ENCODE measurements around the gene PZP.
A peak's percentile ranks its signal among the peaks of the same experiment; 100 is the strongest.

- TF ChIP-seq, protein P1, sequence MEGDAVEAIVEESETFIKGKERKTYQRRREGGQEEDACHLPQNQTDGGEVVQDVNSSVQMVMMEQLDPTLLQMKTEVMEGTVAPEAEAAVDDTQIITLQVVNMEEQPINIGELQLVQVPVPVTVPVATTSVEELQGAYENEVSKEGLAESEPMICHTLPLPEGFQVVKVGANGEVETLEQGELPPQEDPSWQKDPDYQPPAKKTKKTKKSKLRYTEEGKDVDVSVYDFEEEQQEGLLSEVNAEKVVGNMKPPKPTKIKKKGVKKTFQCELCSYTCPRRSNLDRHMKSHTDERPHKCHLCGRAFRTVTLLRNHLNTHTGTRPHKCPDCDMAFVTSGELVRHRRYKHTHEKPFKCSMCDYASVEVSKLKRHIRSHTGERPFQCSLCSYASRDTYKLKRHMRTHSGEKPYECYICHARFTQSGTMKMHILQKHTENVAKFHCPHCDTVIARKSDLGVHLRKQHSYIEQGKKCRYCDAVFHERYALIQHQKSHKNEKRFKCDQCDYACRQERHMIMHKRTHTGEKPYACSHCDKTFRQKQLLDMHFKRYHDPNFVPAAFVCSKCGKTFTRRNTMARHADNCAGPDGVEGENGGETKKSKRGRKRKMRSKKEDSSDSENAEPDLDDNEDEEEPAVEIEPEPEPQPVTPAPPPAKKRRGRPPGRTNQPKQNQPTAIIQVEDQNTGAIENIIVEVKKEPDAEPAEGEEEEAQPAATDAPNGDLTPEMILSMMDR (IDR thresholded peaks at IDR 0.05 in 2 of 3, conservative IDR thresholded peaks at IDR 0.05 in 1 of 3; ENCODE audit: control insufficient read depth in 2 of 3, extremely low read depth in 1 of 3, insufficient read depth in 1 of 3, low read depth in 3 of 3, low read length in 3 of 3) = peak; percentile 24 to 56 (median 51); a peak in 5 of 6 replicates
- TF ChIP-seq GABPA (IDR thresholded peaks at IDR 0.05; ENCODE audit: low read depth) (no peak), ASH2L (IDR thresholded peaks at IDR 0.05; ENCODE audit: borderline replicate concordance, low read depth) (no peak), YY1 (IDR thresholded peaks at IDR 0.05; ENCODE audit: low read depth, low read length) (peak; percentile 58; the same call in 1 of the 2 replicates), SP1 (IDR thresholded peaks at IDR 0.05; ENCODE audit: low read depth, low read length) (no peak), CHD2 (IDR thresholded peaks at IDR 0.05; ENCODE audit: borderline replicate concordance, low read depth, low read length) (no peak), SUZ12 (IDR thresholded peaks at IDR 0.05; ENCODE audit: unreplicated experiment) (no peak), CREB1 (IDR thresholded peaks at IDR 0.05; ENCODE audit: low read depth) (no peak), EP300 (IDR thresholded peaks at IDR 0.05; ENCODE audit: borderline replicate concordance in 1 of 2, control insufficient read depth in 1 of 2, low read depth in 2 of 2, low read length in 2 of 2) (no peak), TARDBP (IDR thresholded peaks at IDR 0.05; ENCODE audit: borderline replicate concordance) (no peak)
Observed at GRCh38 chr12:9134981-9135628, 73.1 kb downstream of the PZP start.
